ENCODE measurements around the gene NUP188.

The NUP188 gene

GRCh38 chr9:128910906-128911305 is 36.6 kb upstream of the NUP188 start:
- TF ChIP-seq GATA1 (IDR thresholded peaks at IDR 0.05; ENCODE audit: low read depth, low read length) (no peak), POLR2A (IDR thresholded peaks at IDR 0.05; ENCODE audit: low read length) (no peak)
- no peak for DNase-seq

DNA sequence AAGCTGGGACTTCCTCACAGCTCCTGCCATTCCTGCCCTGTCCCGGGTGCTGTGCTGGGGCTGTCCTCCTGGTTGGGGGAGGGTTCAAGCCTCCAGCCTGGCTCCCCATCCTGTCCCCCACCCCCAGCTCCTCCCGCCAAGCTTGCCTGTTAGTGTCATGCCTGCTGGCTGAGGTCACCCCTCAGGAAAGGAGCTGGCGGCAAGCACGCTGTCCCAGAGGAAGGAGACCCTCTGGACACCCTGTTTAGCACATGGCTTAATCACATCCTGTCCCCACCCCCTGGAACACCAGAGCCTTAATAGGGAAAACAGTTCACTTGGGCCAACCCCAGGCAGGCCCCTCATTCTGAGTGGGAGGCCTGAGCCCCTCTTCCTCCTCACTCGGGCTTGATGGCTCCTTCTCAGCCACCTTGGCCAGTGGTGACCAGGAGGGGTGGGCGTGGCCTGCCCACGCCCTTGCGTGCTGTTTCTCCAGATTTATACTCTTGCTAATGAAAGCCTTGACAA is 35.9 kb upstream of the NUP188 start:
- DNase-seq = no peak
- no peak for TF ChIP-seq GATA1 (IDR thresholded peaks at IDR 0.05; ENCODE audit: low read depth, low read length)
- TF ChIP-seq POLR2A (IDR thresholded peaks at IDR 0.05; ENCODE audit: low read length) = no peak

DNA sequence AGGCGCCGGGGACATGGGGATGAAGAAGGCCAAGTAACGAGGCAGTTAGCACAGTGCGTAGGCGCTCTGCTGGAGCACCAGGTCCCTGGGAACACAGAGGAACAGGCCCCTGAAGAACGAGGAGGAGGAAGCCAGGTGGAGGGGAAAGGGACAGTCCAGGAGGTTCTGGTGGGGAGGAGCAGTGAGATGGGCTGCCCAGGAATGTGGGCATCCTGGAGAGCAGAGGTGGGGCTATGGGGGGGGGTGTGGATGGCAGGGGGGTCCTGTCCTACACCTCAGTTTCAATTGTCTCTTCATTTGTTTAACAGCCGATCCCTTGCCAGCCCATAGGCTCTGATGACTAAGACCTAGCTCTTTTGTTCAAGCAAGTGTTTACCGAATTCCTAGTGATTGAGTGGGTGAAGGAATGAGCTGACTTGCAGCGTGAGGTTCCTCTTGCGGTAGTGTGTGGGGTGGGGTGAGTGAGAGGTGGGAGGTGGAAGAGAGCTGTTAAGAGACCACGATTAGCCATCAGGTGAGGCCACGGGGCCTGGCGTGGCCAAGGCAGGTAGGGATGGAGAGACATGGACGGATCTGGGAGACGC is 35.1 kb upstream of the NUP188 start:
- TF ChIP-seq GATA1 (IDR thresholded peaks at IDR 0.05; ENCODE audit: low read depth, low read length) = no peak
- TF ChIP-seq POLR2A (IDR thresholded peaks at IDR 0.05; ENCODE audit: low read length) = no peak
- no peak for DNase-seq

- TF ChIP-seq GATA1 (IDR thresholded peaks at IDR 0.05; ENCODE audit: low read depth, low read length) (no peak), POLR2A (IDR thresholded peaks at IDR 0.05; ENCODE audit: low read length) (no peak)
- DNase-seq = no peak
These were observed 34.2 kb upstream of the NUP188 start for GRCh38 chr9:128913048-128913900.

- no peak for DNase-seq
- TF ChIP-seq GATA1 (IDR thresholded peaks at IDR 0.05; ENCODE audit: low read depth, low read length) = no peak
These were observed 33.3 kb upstream of the NUP188 start for GRCh38 chr9:128913995-128914772.

GRCh38 chr9:128916204-128916603 is 31.3 kb upstream of the NUP188 start:
- DNase-seq = no peak
- TF ChIP-seq GATA1 (IDR thresholded peaks at IDR 0.05; ENCODE audit: low read depth, low read length) (no peak), POLR2A (IDR thresholded peaks at IDR 0.05; ENCODE audit: low read length) (no peak)

GRCh38 chr9:128916745-128917144 is 30.8 kb upstream of the NUP188 start:
- no peak for TF ChIP-seq POLR2A (IDR thresholded peaks at IDR 0.05; ENCODE audit: low read length)
- no peak for DNase-seq

- TF ChIP-seq POLR2A (IDR thresholded peaks at IDR 0.05; ENCODE audit: low read length) = no peak
- TF ChIP-seq GATA1 (IDR thresholded peaks at IDR 0.05; ENCODE audit: low read depth, low read length) = no peak
These were observed 30.2 kb upstream of the NUP188 start for GRCh38 chr9:128917151-128917849.

GRCh38 chr9:128918921-128919320 is 28.6 kb upstream of the NUP188 start:
- no peak for TF ChIP-seq POLR2A (IDR thresholded peaks at IDR 0.05; ENCODE audit: low read length)
- TF ChIP-seq GATA1 (IDR thresholded peaks at IDR 0.05; ENCODE audit: low read depth, low read length) = no peak
- DNase-seq = no peak

More at GRCh38 chr9:128917151-128917849, 30.2 kb upstream of the NUP188 start:
- no peak for DNase-seq

- DNase-seq = no peak
- TF ChIP-seq POLR2A (IDR thresholded peaks at IDR 0.05; ENCODE audit: low read length) (no peak), GATA1 (IDR thresholded peaks at IDR 0.05; ENCODE audit: low read depth, low read length) (no peak)
These were observed 28.0 kb upstream of the NUP188 start for GRCh38 chr9:128919402-128920089.

DNA sequence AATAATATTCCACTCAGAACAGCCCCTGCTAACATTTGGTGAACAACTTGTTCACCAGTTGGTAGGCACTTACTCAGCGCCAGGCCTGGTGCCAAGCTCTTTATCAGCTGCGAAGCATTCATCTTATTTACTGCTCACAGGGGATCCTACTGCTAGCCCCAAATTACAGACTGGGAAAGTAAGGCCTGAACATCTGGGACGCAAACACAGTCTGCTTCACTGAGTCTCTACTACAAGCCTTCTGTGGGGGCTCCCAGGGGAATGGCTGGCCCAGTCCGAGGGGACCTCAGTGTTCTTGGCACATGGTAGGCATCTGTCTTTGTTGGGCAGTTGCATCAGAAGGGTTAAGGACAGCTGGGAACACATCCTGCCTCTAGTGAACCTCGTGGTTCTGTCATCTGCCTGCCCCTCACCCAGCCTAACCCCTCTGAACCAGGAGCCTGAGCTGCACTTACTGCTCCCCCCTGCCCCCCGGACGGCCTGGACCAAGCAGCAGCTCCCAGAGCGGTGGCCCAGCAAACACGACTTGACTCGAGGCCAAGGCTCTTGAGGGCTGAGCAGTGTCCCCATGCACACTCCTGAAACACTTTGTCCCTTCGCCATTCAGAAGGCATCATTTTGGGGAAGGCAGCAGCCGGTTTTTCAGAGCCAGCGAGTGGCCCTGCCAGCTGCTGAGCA is 27.0 kb upstream of the NUP188 start, which contains the start of gene PHYHD1:
PHYHD1 (plus strand) TSS at position 602 of the 678 bp plus-strand sequence. CDS start 1,342 bp downstream, outside the sequence.
- DNase-seq = peak; percentile 40 to 42
- peak; percentile 23 for TF ChIP-seq POLR2A (IDR thresholded peaks at IDR 0.05; ENCODE audit: low read length)
- TF ChIP-seq GATA1 (IDR thresholded peaks at IDR 0.05; ENCODE audit: low read depth, low read length) = no peak
